A673 (cell line): ENCODE measurements around the gene GPLD1.

Experiments
- CTCF ChIP-seq: fragments of 300-800, 200-600 bp; sonication (generic); conservative IDR thresholded peaks from 2 replicates; pipeline ENCODE4 v1.5.1; 2017; ENCODE audit warnings: low read depth, mild to moderate bottlenecking, antibody characterized with exemption, low read length, moderate library complexity, mixed read lengths
- EZH2 ChIP-seq: fragments of 200-600 bp; sonication (generic); IDR thresholded peaks from 2 replicates; pipeline ENCODE4 v1.6.1; 2017; ENCODE audit warnings: borderline replicate concordance, low read depth, mild to moderate bottlenecking, mixed read lengths, antibody characterized with exemption, low read length; ENCODE audit not compliant: poor library complexity, severe bottlenecking

GRCh38 chr6:24378473-24379097 lies 110.8 kb downstream of the GPLD1 start:
- TF ChIP-seq CTCF (no peak), EZH2 (no peak)
